Ishikawa (cell line): ENCODE data around the gene RGS14.

Experiments used
- CEBPB ChIP-seq: IDR thresholded peaks from 2 replicates; pipeline ENCODE4 v1.6.1; 2012
- CREB1 ChIP-seq: IDR thresholded peaks from 2 replicates; pipeline ENCODE4 v1.6.1; 2012; ENCODE audit warnings: low read depth
- EGR1 ChIP-seq: IDR thresholded peaks from 2 replicates; pipeline ENCODE4 v1.6.1; 2012
- EP300 ChIP-seq: IDR thresholded peaks from 2 replicates; pipeline ENCODE4 v1.6.1; 2012; ENCODE audit warnings: borderline replicate concordance
- FOXM1 ChIP-seq: IDR thresholded peaks from 2 replicates; pipeline ENCODE4 v1.6.1; 2012; ENCODE audit warnings: low read depth, borderline replicate concordance
- MAX ChIP-seq: IDR thresholded peaks from 2 replicates; pipeline ENCODE4 v1.6.1; 2012
- NFIC ChIP-seq: IDR thresholded peaks from 2 replicates; pipeline ENCODE4 v1.6.1; 2012
- RAD21 ChIP-seq: IDR thresholded peaks from 2 replicates; pipeline ENCODE4 v1.6.1; 2012; ENCODE audit warnings: low read depth
- TAF1 ChIP-seq: IDR thresholded peaks from 2 replicates; pipeline ENCODE4 v1.6.1; 2012; ENCODE audit warnings: low read depth, mild to moderate bottlenecking
- TCF12 ChIP-seq: IDR thresholded peaks from 2 replicates; pipeline ENCODE4 v1.6.1; 2012; ENCODE audit warnings: low read depth
- TEAD4 ChIP-seq: IDR thresholded peaks from 2 replicates; pipeline ENCODE4 v1.6.1; 2012
- USF1 ChIP-seq: IDR thresholded peaks from 2 replicates; pipeline ENCODE4 v1.6.1; 2012
- YY1 ChIP-seq: IDR thresholded peaks from 2 replicates; pipeline ENCODE4 v1.6.1; 2012; ENCODE audit warnings: low read depth
- ZBTB7A ChIP-seq: IDR thresholded peaks from 2 replicates; pipeline ENCODE4 v1.6.1; 2012; ENCODE audit warnings: low read depth
- TF ChIP-seq, protein P1 (sequence below): IDR thresholded peaks from 2 replicates; pipeline ENCODE4 v1.6.1; 2012; ENCODE audit warnings: low read depth, mild to moderate bottlenecking

Gene RGS14

GRCh38 chr5:177389241-177390169 lies 31.8 kb downstream of the RGS14 start:
- TF ChIP-seq TEAD4 (no peak), FOXM1 (no peak), CREB1 (no peak), MAX (no peak), YY1 (no peak)

- TF ChIP-seq TAF1 (no peak), EGR1 (no peak), RAD21 (peak; percentile 96), NFIC (no peak), YY1 (no peak), USF1 (peak; percentile 82), MAX (peak; percentile 83)
These were observed 32.9 kb downstream of the RGS14 start for GRCh38 chr5:177390363-177391300.

GRCh38 chr5:177392765-177393164 lies 35.0 kb downstream of the RGS14 start:
- TF ChIP-seq TCF12 (no peak), TAF1 (no peak), CREB1 (no peak), TEAD4 (no peak), YY1 (no peak), RAD21 (no peak), EGR1 (no peak)
- TF ChIP-seq, protein P1, sequence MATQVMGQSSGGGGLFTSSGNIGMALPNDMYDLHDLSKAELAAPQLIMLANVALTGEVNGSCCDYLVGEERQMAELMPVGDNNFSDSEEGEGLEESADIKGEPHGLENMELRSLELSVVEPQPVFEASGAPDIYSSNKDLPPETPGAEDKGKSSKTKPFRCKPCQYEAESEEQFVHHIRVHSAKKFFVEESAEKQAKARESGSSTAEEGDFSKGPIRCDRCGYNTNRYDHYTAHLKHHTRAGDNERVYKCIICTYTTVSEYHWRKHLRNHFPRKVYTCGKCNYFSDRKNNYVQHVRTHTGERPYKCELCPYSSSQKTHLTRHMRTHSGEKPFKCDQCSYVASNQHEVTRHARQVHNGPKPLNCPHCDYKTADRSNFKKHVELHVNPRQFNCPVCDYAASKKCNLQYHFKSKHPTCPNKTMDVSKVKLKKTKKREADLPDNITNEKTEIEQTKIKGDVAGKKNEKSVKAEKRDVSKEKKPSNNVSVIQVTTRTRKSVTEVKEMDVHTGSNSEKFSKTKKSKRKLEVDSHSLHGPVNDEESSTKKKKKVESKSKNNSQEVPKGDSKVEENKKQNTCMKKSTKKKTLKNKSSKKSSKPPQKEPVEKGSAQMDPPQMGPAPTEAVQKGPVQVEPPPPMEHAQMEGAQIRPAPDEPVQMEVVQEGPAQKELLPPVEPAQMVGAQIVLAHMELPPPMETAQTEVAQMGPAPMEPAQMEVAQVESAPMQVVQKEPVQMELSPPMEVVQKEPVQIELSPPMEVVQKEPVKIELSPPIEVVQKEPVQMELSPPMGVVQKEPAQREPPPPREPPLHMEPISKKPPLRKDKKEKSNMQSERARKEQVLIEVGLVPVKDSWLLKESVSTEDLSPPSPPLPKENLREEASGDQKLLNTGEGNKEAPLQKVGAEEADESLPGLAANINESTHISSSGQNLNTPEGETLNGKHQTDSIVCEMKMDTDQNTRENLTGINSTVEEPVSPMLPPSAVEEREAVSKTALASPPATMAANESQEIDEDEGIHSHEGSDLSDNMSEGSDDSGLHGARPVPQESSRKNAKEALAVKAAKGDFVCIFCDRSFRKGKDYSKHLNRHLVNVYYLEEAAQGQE: no peak

- no peak for TF ChIP-seq CEBPB
- TF ChIP-seq RAD21: no peak
- no peak for TF ChIP-seq EGR1
These were observed 35.6 kb downstream of the RGS14 start for GRCh38 chr5:177393206-177393765.

- TF ChIP-seq TAF1: no peak
- no peak for TF ChIP-seq ZBTB7A
- TF ChIP-seq, protein P1: no peak
- TF ChIP-seq CREB1: no peak
- no peak for TF ChIP-seq YY1
- no peak for TF ChIP-seq USF1
These were observed 36.3 kb downstream of the RGS14 start for GRCh38 chr5:177393990-177394389.

- TF ChIP-seq RAD21 (no peak), TEAD4 (no peak), TAF1 (no peak), YY1 (no peak), MAX (no peak), EP300 (no peak), ZBTB7A (no peak), EGR1 (no peak), USF1 (no peak), CREB1 (no peak), TCF12 (no peak), NFIC (no peak), CEBPB (no peak), FOXM1 (no peak)
- TF ChIP-seq, protein P1: no peak
These were observed 38.4 kb downstream of the RGS14 start for GRCh38 chr5:177396078-177396477.
